HG03575 (cell line): ENCODE measurements around the gene SRSF6.
"Not testable (repeated sequence)": the region's sequence is repeated elsewhere in the genome, so short reads cannot be mapped to it uniquely, and the experiment has no call there.

Source experiments
- ATAC-seq: cut with Tn5 transposase; IDR thresholded peaks from one replicate; pipeline ENCODE4 v1.9.1; 2021; ENCODE audit not compliant: unreplicated experiment, insufficient number of reproducible peaks, low FRiP score; ENCODE audit errors: extremely low read depth

SRSF6 gene

GRCh38 chr20:43457640-43458421 lies at the start of gene SRSF6:
SRSF6 (plus strand) TSS chr20:43457896; CDS start chr20:43458034, 138 bp downstream.
- ATAC-seq: peak; percentile 29

- no peak for ATAC-seq
Observed at GRCh38 chr20:43408848-43409576, 48.7 kb upstream of the SRSF6 start.

- ATAC-seq: no peak
Observed at GRCh38 chr20:43409577-43409913, 48.2 kb upstream of the SRSF6 start.

- no peak for ATAC-seq
Observed at GRCh38 chr20:43415661-43416430, 41.9 kb upstream of the SRSF6 start.

- no peak for ATAC-seq
Observed at GRCh38 chr20:43416591-43417228, 41.0 kb upstream of the SRSF6 start.

- no peak for ATAC-seq
Observed at GRCh38 chr20:43420192-43420591, 37.5 kb upstream of the SRSF6 start.

GRCh38 chr20:43420913-43421312 lies 36.8 kb upstream of the SRSF6 start:
- not testable (repeated sequence) for ATAC-seq

- ATAC-seq: no peak
Observed at GRCh38 chr20:43426172-43426571, 31.5 kb upstream of the SRSF6 start.

GRCh38 chr20:43430265-43431133 lies 27.2 kb upstream of the SRSF6 start:
- ATAC-seq: no peak

- no peak for ATAC-seq
Observed at GRCh38 chr20:43431134-43431519, 26.6 kb upstream of the SRSF6 start.

- no peak for ATAC-seq
Observed at GRCh38 chr20:43432498-43432897, 25.2 kb upstream of the SRSF6 start.

- ATAC-seq: no peak
Observed at GRCh38 chr20:43433250-43433854, 24.3 kb upstream of the SRSF6 start.

GRCh38 chr20:43434565-43434964 lies 23.1 kb upstream of the SRSF6 start:
- no peak for ATAC-seq

GRCh38 chr20:43438578-43439316 lies 18.9 kb upstream of the SRSF6 start:
- no peak for ATAC-seq

- no peak for ATAC-seq
Observed at GRCh38 chr20:43440531-43440930, 17.2 kb upstream of the SRSF6 start.

GRCh38 chr20:43442282-43442880 lies 15.3 kb upstream of the SRSF6 start:
- no peak for ATAC-seq

- ATAC-seq: no peak
Observed at GRCh38 chr20:43444107-43444506, 13.6 kb upstream of the SRSF6 start.
